T-helper 17 cell (primary cell): ENCODE measurements around the gene ZNF672. TPM values are rescaled to one million over a fixed set of nuclear protein-coding genes. Genes with fewer than 3 reads are reported as not detected.
"Not testable (repeated sequence)": the region's sequence is repeated elsewhere in the genome, so short reads cannot be mapped to it uniquely, and the experiment has no call there.

ENCODE experiments used
- ATAC-seq: fragments of 150-1000 bp; cut with Tn5 transposase; 2 replicates; pipeline ENCODE4 v1.10.0; 2021; ENCODE audit warnings: mild to moderate bottlenecking, moderate library complexity
- DNase-seq, 3 donors: peaks; one replicate each; pipeline versions ENCODE4 v3.0.0 to v3.0.0-alpha.2; 2020 to 2021
- H3K9me3 ChIP-seq: one replicate; pipeline ENCODE4 v1.7.0; 2013; ENCODE audit warnings: low read length, mild to moderate bottlenecking; ENCODE audit not compliant: control insufficient read depth, poor library complexity, severe bottlenecking
- H3K27ac Mint-ChIP-seq: one replicate; pipeline ENCODE4 v1.8.0; 2022; ENCODE audit warnings: mild to moderate bottlenecking, moderate library complexity, mixed read lengths
- H3K27me3 Mint-ChIP-seq: one replicate; pipeline ENCODE4 v1.8.0; 2022; ENCODE audit warnings: mixed read lengths
- H3K36me3 Mint-ChIP-seq: one replicate; pipeline ENCODE4 v1.8.0; 2022; ENCODE audit warnings: low read depth, mixed read lengths
- H3K4me1 Mint-ChIP-seq: one replicate; pipeline ENCODE4 v1.8.0; 2022; ENCODE audit warnings: mild to moderate bottlenecking, mixed read lengths
- H3K4me3 Mint-ChIP-seq: one replicate; pipeline ENCODE4 v1.8.0; 2022; ENCODE audit warnings: mild to moderate bottlenecking, moderate library complexity, mixed read lengths
- total RNA-seq, 4 donors: library from RNA in 2 of 4; stranded (reverse) in 2 of 4; gene quantifications; one replicate each; pipeline ENCODE4 v1.2.3 and lab custom pipeline; 2022 to 2026

ZNF672 gene
- total RNA-seq, 2 donors from 2014 or later: 23.1 to 28.8 TPM

- peak overlapping the region; percentile 89 for H3K4me3 Mint-ChIP-seq
- peaks cover 10% of the 10 kb centered on the region for H3K27me3 Mint-ChIP-seq
- peaks cover 16% of the 10 kb centered on the region for H3K4me1 Mint-ChIP-seq
- DNase-seq: peak; percentile 55 to 79 (median 71)
- peak; percentile 70 for ATAC-seq
- peak overlapping the region; percentile 98 for H3K27ac Mint-ChIP-seq
- no peaks in the 10 kb centered on the region for H3K9me3 ChIP-seq
- H3K36me3 Mint-ChIP-seq: peaks cover 2% of the 10 kb centered on the region
These were observed 36.0 kb downstream of the ZNF672 start for GRCh38 chr1:248873993-248874533.

- H3K9me3 ChIP-seq: no peaks in the 10 kb centered on the region
- no peaks in the 10 kb centered on the region for H3K36me3 Mint-ChIP-seq
- no peaks in the 10 kb centered on the region for H3K4me1 Mint-ChIP-seq
- DNase-seq (no peak), ATAC-seq (no peak)
- H3K27ac Mint-ChIP-seq: no peak overlapping the region
- H3K27me3 Mint-ChIP-seq: peaks cover 7% of the 10 kb centered on the region
- H3K4me3 Mint-ChIP-seq: no peak overlapping the region
These were observed 43.2 kb downstream of the ZNF672 start for GRCh38 chr1:248881261-248881660.

GRCh38 chr1:248882427-248882826 is 44.4 kb downstream of the ZNF672 start:
- H3K27me3 Mint-ChIP-seq, H3K27ac Mint-ChIP-seq, DNase-seq, H3K4me3 Mint-ChIP-seq, H3K36me3 Mint-ChIP-seq, ATAC-seq, H3K4me1 Mint-ChIP-seq, H3K9me3 ChIP-seq: not testable (repeated sequence)

GRCh38 chr1:248884632-248885295 is 46.7 kb downstream of the ZNF672 start:
- no peak overlapping the region for H3K27ac Mint-ChIP-seq
- no peak for ATAC-seq
- H3K9me3 ChIP-seq: no peaks in the 10 kb centered on the region
- no peak for DNase-seq
- peaks cover 2% of the 10 kb centered on the region for H3K36me3 Mint-ChIP-seq
- peaks cover 7% of the 10 kb centered on the region for H3K27me3 Mint-ChIP-seq
- no peak overlapping the region for H3K4me3 Mint-ChIP-seq
- no peaks in the 10 kb centered on the region for H3K4me1 Mint-ChIP-seq

GRCh38 chr1:248885646-248886045 is 47.6 kb downstream of the ZNF672 start:
- Mint-ChIP-seq H3K4me1 (no peaks in the 10 kb centered on the region), H3K27ac (no peak overlapping the region), H3K27me3 (peaks cover 15% of the 10 kb centered on the region), H3K36me3 (peaks cover 6% of the 10 kb centered on the region), H3K4me3 (no peak overlapping the region)
- no peaks in the 10 kb centered on the region for H3K9me3 ChIP-seq
- DNase-seq (no peak), ATAC-seq (no peak)

GRCh38 chr1:248886237-248886895 is 48.3 kb downstream of the ZNF672 start:
- H3K27ac Mint-ChIP-seq: no peak overlapping the region
- no peak for ATAC-seq

GRCh38 chr1:248889914-248890243 is 51.9 kb downstream of the ZNF672 start:
- H3K27ac Mint-ChIP-seq, H3K4me1 Mint-ChIP-seq, ATAC-seq, H3K9me3 ChIP-seq, H3K36me3 Mint-ChIP-seq, H3K4me3 Mint-ChIP-seq, DNase-seq: not testable (repeated sequence)
- peaks cover 47% of the 10 kb centered on the region for H3K27me3 Mint-ChIP-seq

More at GRCh38 chr1:248886237-248886895, 48.3 kb downstream of the ZNF672 start:
- H3K4me3 Mint-ChIP-seq: no peak overlapping the region
- DNase-seq: no peak
- H3K4me1 Mint-ChIP-seq: no peaks in the 10 kb centered on the region
- peaks cover 22% of the 10 kb centered on the region for H3K27me3 Mint-ChIP-seq
- no peaks in the 10 kb centered on the region for H3K9me3 ChIP-seq
- peaks cover 9% of the 10 kb centered on the region for H3K36me3 Mint-ChIP-seq

- H3K36me3 Mint-ChIP-seq: peaks cover 9% of the 10 kb centered on the region
- H3K4me3 Mint-ChIP-seq: no peak overlapping the region
- no peaks in the 10 kb centered on the region for H3K4me1 Mint-ChIP-seq
- H3K9me3 ChIP-seq: no peaks in the 10 kb centered on the region
- no peak for DNase-seq
- ATAC-seq: no peak
- H3K27ac Mint-ChIP-seq: no peak overlapping the region
- H3K27me3 Mint-ChIP-seq: peaks cover 51% of the 10 kb centered on the region
These were observed 52.8 kb downstream of the ZNF672 start for GRCh38 chr1:248890549-248891498.

GRCh38 chr1:248891758-248892157 is 53.7 kb downstream of the ZNF672 start:
- H3K4me3 Mint-ChIP-seq: no peak overlapping the region
- H3K27me3 Mint-ChIP-seq: peaks cover 60% of the 10 kb centered on the region
- H3K9me3 ChIP-seq: no peaks in the 10 kb centered on the region
- no peak for DNase-seq
- H3K27ac Mint-ChIP-seq: no peak overlapping the region
- ATAC-seq: no peak
- H3K4me1 Mint-ChIP-seq: no peaks in the 10 kb centered on the region
- peaks cover 9% of the 10 kb centered on the region for H3K36me3 Mint-ChIP-seq

- H3K27me3 Mint-ChIP-seq: peaks cover 69% of the 10 kb centered on the region
- ATAC-seq (no peak), DNase-seq (no peak)
- no peak overlapping the region for H3K27ac Mint-ChIP-seq
- no peaks in the 10 kb centered on the region for H3K4me1 Mint-ChIP-seq
- peaks cover 7% of the 10 kb centered on the region for H3K36me3 Mint-ChIP-seq
- H3K9me3 ChIP-seq: no peaks in the 10 kb centered on the region
- H3K4me3 Mint-ChIP-seq: no peak overlapping the region
These were observed 54.6 kb downstream of the ZNF672 start for GRCh38 chr1:248892590-248892989.

GRCh38 chr1:248894837-248895236 is 56.8 kb downstream of the ZNF672 start:
- peaks cover 7% of the 10 kb centered on the region for H3K36me3 Mint-ChIP-seq
- H3K4me3 Mint-ChIP-seq: no peak overlapping the region
- ATAC-seq: no peak
- peaks cover 85% of the 10 kb centered on the region for H3K27me3 Mint-ChIP-seq
- H3K4me1 Mint-ChIP-seq: no peaks in the 10 kb centered on the region
- no peak overlapping the region for H3K27ac Mint-ChIP-seq
- no peak for DNase-seq
- no peaks in the 10 kb centered on the region for H3K9me3 ChIP-seq

- H3K4me1 Mint-ChIP-seq: no peaks in the 10 kb centered on the region
- H3K36me3 Mint-ChIP-seq: no peaks in the 10 kb centered on the region
- no peak for DNase-seq
- no peaks in the 10 kb centered on the region for H3K9me3 ChIP-seq
- no peak overlapping the region for H3K27ac Mint-ChIP-seq
- no peak overlapping the region for H3K4me3 Mint-ChIP-seq
- peaks cover 58% of the 10 kb centered on the region for H3K27me3 Mint-ChIP-seq
- no peak for ATAC-seq
These were observed 59.7 kb downstream of the ZNF672 start for GRCh38 chr1:248897412-248898337.
